HG02588 (cell line): ENCODE measurements around the gene SAFB2.
"Not testable (repeated sequence)": the region's sequence is repeated elsewhere in the genome, so short reads cannot be mapped to it uniquely, and the experiment has no call there.

ENCODE experiments used
- ATAC-seq: cut with Tn5 transposase; IDR thresholded peaks from one replicate; pipeline ENCODE4 v1.9.1; 2021; ENCODE audit warnings: mild to moderate bottlenecking, moderate library complexity; ENCODE audit not compliant: unreplicated experiment

SAFB2 gene

DNA sequence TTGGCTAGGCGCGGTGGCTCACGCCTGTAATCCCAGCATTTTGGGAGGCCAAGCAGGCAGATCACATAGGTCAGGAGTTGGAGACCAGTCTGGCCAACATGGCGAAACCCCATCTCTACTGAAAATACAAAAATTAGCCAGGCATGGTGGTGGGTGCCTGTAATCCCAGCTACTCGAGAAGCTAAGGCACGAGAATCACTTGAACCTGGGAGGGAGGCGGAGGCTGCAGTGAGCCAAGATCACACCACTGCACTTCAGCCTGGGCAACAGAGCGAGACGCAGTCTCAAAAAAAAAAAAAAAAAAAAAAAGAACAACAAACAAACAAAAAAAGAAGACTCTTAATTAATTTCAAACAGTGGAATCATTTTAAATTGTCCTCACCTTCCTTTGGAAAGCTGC lies 13.8 kb downstream of the SAFB2 start:
- ATAC-seq, result not testable (repeated sequence)

GRCh38 chr19:5608291-5608690 lies 14.3 kb downstream of the SAFB2 start:
- no peak for ATAC-seq

- no peak for ATAC-seq
Measured at GRCh38 chr19:5607318-5608275, 15.0 kb downstream of the SAFB2 start.

DNA sequence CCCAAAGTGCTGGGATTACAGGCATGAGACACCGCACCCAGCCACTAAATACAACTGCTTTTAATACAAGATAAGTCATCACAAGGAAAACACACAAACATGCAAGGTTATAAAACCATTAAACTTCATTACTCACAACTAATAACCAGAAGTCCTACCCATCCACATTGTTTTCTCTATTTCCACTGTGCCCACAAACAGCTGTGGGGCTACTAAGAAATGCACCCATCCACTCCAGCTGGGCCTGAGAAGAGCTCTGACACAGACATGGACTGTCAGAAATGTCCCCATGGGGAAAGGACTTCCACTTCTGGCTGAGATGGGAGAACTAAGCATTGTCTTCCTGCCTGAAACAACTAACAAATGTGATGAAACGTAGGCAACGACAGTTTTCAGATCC lies 17.2 kb downstream of the SAFB2 start:
- no peak for ATAC-seq

DNA sequence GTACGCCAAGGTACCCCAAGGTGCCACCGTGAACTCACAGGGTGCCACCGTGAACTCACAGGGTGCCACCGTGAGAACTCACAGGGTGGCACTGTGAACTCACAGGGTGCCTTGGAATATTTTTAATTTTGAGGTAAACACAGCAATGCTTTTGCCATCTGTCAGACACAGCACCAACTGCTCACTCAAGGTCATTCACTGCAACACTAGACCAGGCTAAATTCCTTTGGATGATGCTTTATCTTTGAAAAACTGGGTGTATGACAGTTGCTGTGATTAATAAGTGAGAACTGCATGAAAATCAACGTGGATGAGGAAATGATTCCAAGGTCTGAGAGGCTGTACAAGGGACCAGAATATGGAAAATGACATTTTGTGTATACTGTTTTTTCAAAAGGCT lies 18.9 kb downstream of the SAFB2 start:
- no peak for ATAC-seq

- ATAC-seq, result no peak
Measured at GRCh38 chr19:5600797-5601196, 21.8 kb downstream of the SAFB2 start.

GRCh38 chr19:5595745-5596144 lies 26.8 kb downstream of the SAFB2 start:
- ATAC-seq, result no peak

GRCh38 chr19:5595129-5595528 lies 27.4 kb downstream of the SAFB2 start:
- ATAC-seq, result no peak

DNA sequence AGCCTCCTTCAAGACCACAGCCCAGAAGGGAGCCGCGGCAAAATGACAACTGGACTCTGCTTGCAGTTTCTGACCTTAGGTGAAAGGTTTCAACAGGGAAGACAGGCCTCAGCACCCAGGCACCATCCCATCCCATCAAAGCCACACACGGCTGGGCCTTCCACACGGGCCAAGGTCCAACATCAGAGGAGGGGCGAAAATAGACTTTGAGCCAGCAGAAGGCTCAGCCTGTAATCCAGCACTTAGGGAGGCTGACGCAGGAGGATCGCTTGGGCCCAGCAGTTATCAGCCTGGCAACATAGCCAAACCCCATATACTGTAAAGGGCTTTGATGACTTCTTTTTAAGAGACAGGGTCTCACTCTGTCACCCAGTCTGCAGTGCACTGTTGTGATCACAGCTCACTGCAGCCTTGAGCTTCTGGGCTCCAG lies 28.0 kb downstream of the SAFB2 start:
- ATAC-seq, result no peak

- no peak for ATAC-seq
Measured at GRCh38 chr19:5593343-5594255, 29.0 kb downstream of the SAFB2 start.

DNA sequence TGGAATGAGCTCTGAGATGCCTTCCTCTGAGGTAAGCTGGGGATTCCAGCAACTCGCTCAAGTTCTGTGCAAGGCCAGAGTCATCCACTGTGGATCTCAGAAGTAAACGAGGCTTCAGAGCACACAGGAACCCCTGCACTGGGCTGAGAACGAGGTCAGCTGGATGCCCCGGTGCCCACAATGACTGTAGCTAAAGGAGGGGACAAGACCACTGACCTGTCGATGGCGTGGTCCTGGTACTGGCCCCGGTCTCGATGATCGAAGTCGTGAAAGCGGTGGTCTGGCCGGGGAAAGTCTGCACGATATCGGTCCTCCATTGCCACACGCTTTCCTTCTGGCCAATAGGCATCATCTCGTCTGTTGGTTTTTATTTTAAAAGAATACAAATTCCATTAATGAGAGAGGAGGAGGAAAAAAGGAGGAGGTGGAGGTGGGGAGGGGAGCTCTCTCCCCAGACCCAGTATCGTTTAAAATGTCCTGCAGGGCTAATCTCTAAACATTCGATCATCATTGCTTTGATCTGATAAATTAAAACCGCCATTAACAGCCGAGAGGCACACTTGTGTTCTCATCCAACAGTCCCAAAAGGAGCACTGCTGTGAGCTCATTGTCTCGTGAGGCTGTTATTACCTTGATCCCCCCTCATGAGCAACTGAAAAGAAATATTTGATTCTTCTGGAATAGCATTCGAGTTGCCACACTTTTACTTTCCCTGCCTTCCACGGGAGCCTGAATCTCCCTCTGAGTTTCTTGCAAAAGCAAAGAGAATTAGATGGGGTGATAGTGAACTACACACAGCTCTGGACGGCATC lies 29.8 kb downstream of the SAFB2 start:
- ATAC-seq, result no peak

- ATAC-seq, result no peak
Measured at GRCh38 chr19:5591476-5591875, 31.1 kb downstream of the SAFB2 start.

GRCh38 chr19:5590865-5591154 lies 31.8 kb downstream of the SAFB2 start:
- no peak for ATAC-seq

- no peak for ATAC-seq
Measured at GRCh38 chr19:5590151-5590864, 32.3 kb downstream of the SAFB2 start.

GRCh38 chr19:5588906-5589676 lies 33.5 kb downstream of the SAFB2 start:
- no peak for ATAC-seq

DNA sequence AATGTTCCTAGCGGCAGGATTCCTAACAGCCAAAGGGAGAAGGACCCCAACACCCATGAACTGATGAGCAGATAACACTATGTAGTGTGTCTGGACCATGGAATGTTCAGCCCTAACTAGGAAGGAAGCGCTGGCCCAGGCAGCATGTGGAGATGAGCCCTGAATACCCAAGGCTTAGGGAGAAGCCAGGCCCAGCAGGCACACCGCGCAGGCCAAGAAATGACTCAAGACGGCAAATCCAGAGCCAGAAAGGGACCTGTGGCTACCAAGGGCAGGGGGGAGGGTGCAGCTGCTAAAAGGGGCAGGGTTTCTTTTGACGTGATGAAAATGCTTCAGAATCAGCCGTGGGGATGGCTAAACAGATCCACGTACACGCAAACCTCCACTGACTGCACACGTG lies 34.1 kb downstream of the SAFB2 start:
- no peak for ATAC-seq

GRCh38 chr19:5587661-5588060 lies 34.9 kb downstream of the SAFB2 start:
- ATAC-seq, result no peak

- no peak for ATAC-seq
Measured at GRCh38 chr19:5587071-5587455, 35.5 kb downstream of the SAFB2 start.

- ATAC-seq, result no peak
Measured at GRCh38 chr19:5586300-5587070, 36.1 kb downstream of the SAFB2 start.
